Kidney epithelial cell (primary cell): ENCODE measurements around the gene TBC1D17. TPM values are rescaled to one million over a fixed set of nuclear protein-coding genes. Genes with fewer than 3 reads are reported as not detected.

Experiments
- DNase-seq: peaks from one replicate; pipeline ENCODE4 v3.0.0-alpha.2; 2010; ENCODE audit warnings: low read depth
- H3K27me3 ChIP-seq: 2 replicates; pipeline ENCODE4 v1.6.0; 2011; ENCODE audit warnings: low read length; ENCODE audit not compliant: control insufficient read depth, insufficient read depth
- H3K36me3 ChIP-seq: 2 replicates; pipeline ENCODE4 v1.5.1; 2011; ENCODE audit warnings: low read length; ENCODE audit not compliant: control insufficient read depth, insufficient read depth
- H3K4me3 ChIP-seq: 2 replicates; pipeline ENCODE4 v1.5.1; 2011; ENCODE audit warnings: low read depth, mild to moderate bottlenecking, control low read depth, low read length
- total RNA-seq: library from RNA; depleted of rRNA; stranded (reverse); fragments of >200 nt; gene quantifications from 2 replicates; pipeline ENCODE4 v1.2.3, GENCODE V29; 2015
- TF ChIP-seq, protein P1 (sequence below): IDR thresholded peaks from 2 replicates; pipeline ENCODE4 v1.5.1; 2011; ENCODE audit warnings: mild to moderate bottlenecking, moderate library complexity, low read length, control low read depth, inconsistent platforms; ENCODE audit not compliant: insufficient read depth, poor library complexity, severe bottlenecking

The TBC1D17 gene
- total RNA-seq, 1 donor from 2014 or later = 17.4 TPM

DNA sequence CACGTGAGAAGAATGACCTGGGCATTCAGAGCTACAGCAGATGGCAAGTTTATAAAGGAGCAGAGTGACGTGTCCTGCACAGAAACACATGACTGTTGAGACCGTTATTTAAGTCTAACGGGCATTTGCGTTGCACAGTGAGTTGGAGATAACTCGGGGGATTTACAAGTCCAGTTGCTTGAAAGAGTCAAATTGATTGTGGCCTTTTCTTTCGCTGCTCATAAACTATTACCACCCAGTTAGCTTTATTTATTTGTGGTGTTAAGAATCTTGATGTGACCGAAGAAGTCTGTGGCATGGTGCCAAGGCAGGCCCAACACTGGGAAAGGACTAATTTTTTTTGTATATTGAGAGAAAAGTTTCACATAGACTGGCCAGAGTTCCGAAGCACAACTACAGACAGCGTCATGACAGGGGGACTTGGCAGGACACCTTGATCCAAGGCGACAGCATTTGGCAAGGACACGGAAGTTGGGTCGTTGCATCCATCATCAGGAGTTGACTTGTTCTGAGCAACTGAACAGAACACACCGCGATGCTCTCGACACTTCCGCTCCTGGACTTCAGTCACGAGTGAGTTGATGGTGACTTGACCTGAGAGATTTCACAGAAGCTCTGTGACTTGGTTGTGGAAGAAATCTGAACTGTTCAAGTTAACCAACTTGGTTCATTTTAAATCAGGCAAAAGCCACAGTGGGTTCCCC, 38.5 kb upstream of the TBC1D17 start:
- Histone ChIP-seq H3K4me3 (no peak overlapping the region), H3K36me3 (peaks cover 1% of the 10 kb centered on the region), H3K27me3 (no peaks in the 10 kb centered on the region)
- no peak for DNase-seq
- TF ChIP-seq, protein P1, sequence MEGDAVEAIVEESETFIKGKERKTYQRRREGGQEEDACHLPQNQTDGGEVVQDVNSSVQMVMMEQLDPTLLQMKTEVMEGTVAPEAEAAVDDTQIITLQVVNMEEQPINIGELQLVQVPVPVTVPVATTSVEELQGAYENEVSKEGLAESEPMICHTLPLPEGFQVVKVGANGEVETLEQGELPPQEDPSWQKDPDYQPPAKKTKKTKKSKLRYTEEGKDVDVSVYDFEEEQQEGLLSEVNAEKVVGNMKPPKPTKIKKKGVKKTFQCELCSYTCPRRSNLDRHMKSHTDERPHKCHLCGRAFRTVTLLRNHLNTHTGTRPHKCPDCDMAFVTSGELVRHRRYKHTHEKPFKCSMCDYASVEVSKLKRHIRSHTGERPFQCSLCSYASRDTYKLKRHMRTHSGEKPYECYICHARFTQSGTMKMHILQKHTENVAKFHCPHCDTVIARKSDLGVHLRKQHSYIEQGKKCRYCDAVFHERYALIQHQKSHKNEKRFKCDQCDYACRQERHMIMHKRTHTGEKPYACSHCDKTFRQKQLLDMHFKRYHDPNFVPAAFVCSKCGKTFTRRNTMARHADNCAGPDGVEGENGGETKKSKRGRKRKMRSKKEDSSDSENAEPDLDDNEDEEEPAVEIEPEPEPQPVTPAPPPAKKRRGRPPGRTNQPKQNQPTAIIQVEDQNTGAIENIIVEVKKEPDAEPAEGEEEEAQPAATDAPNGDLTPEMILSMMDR = no peak

GRCh38 chr19:49839713-49840112, 37.8 kb upstream of the TBC1D17 start:
- Histone ChIP-seq H3K4me3 (no peak overlapping the region), H3K27me3 (no peaks in the 10 kb centered on the region), H3K36me3 (no peaks in the 10 kb centered on the region)
- TF ChIP-seq, protein P1 = no peak
- no peak for DNase-seq

GRCh38 chr19:49840321-49840720, 37.2 kb upstream of the TBC1D17 start:
- DNase-seq = no peak
- H3K36me3 ChIP-seq = no peaks in the 10 kb centered on the region
- TF ChIP-seq, protein P1 = no peak
- H3K27me3 ChIP-seq = no peaks in the 10 kb centered on the region
- H3K4me3 ChIP-seq = no peak overlapping the region

DNA sequence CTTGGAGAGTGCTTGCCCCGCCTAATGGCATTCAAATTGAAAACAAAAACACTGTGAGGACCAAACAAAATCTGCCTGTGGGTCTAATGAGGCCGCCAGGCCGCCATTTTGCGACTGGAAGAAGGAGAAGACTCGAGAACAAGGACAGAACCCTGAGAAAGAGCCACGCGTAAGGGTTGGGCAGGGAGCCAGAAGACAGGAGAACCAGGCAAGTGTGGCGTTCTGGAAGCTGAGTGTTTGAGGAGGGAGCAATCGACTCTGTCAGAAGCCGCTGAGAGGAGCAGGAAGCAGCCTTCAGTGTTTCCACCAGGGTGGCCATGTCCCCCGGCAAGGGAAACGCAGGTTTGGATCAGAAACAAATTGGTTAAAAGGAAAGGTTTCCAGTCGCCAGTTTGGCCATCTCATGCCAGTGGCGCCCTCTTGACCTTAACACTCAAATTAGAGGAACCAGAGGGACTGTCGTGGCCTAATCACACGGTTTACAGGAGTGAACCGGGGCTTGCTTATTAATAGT, 36.7 kb upstream of the TBC1D17 start:
- H3K27me3 ChIP-seq = no peaks in the 10 kb centered on the region
- TF ChIP-seq, protein P1 = no peak
- no peak overlapping the region for H3K4me3 ChIP-seq
- no peaks in the 10 kb centered on the region for H3K36me3 ChIP-seq
- no peak for DNase-seq

DNA sequence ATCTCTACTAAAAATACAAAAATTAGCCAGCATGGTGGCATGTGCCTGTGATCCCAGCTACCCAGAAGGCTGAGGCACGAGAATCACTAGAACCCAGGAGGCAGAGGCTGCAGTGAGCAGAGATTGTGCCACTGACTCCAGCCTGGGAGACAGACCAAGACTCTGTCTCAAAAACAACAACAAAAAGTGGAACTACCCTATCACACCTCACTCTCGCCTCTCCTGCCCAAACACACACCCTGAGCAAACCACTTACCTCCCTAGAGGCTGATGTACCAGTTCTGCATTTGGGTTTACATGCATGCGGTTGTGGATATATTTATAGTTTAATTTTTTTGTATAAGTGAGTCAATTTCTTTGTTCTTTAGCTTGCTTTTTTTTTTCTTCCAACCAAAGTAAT, 34.2 kb upstream of the TBC1D17 start:
- DNase-seq = no peak
- H3K27me3 ChIP-seq = no peaks in the 10 kb centered on the region
- TF ChIP-seq, protein P1 = no peak
- H3K4me3 ChIP-seq = no peak overlapping the region
- no peaks in the 10 kb centered on the region for H3K36me3 ChIP-seq
